HEK293 (cell line): ENCODE measurements around the gene IFRD2.

ENCODE experiments used
- EGR2 ChIP-seq: fragments of 450-650 bp; formaldehyde crosslinking; IDR thresholded peaks from 2 replicates; pipeline ENCODE4 v1.5.1; 2016; ENCODE audit warnings: low read depth, missing biosample characterization, missing genetic modification characterization
- GLI4 ChIP-seq: fragments of 450-650 bp; formaldehyde crosslinking; IDR thresholded peaks from 2 replicates; pipeline ENCODE4 v1.5.1; 2016; ENCODE audit warnings: missing biosample characterization, missing genetic modification characterization
- GLIS2 ChIP-seq: fragments of 450-650 bp; formaldehyde crosslinking; IDR thresholded peaks from 2 replicates; pipeline ENCODE4 v1.5.1; 2016; ENCODE audit warnings: missing biosample characterization, missing genetic modification characterization
- KLF17 ChIP-seq: fragments of 450-650 bp; formaldehyde crosslinking; IDR thresholded peaks from 2 replicates; pipeline ENCODE4 v1.5.1; 2016; ENCODE audit warnings: missing biosample characterization, missing genetic modification characterization
- RBAK ChIP-seq: fragments of 450-650 bp; formaldehyde crosslinking; IDR thresholded peaks from 2 replicates; pipeline ENCODE4 v1.5.1; 2016; ENCODE audit warnings: missing biosample characterization, missing genetic modification characterization
- SP7 ChIP-seq: fragments of 450-650 bp; formaldehyde crosslinking; IDR thresholded peaks from 2 replicates; pipeline ENCODE4 v1.5.1; 2016; ENCODE audit warnings: missing biosample characterization, missing genetic modification characterization
- YY2 ChIP-seq: fragments of 450-650 bp; formaldehyde crosslinking; IDR thresholded peaks from 2 replicates; pipeline ENCODE4 v1.5.1; 2016; ENCODE audit warnings: missing biosample characterization, missing genetic modification characterization
- ZBTB7A ChIP-seq: fragments of 450-650 bp; formaldehyde crosslinking; IDR thresholded peaks from 2 replicates; pipeline ENCODE4 v1.5.1; 2016; ENCODE audit warnings: low read depth, missing biosample characterization, missing genetic modification characterization
- ZFHX2 ChIP-seq: fragments of 450-650 bp; formaldehyde crosslinking; conservative IDR thresholded peaks from 2 replicates; pipeline ENCODE4 v1.5.1; 2016; ENCODE audit warnings: missing biosample characterization, missing genetic modification characterization
- ZFP69B ChIP-seq: fragments of 450-650 bp; formaldehyde crosslinking; IDR thresholded peaks from 2 replicates; pipeline ENCODE4 v1.5.1; 2016; ENCODE audit warnings: missing biosample characterization, missing genetic modification characterization
- ZNF140 ChIP-seq: fragments of 450-650 bp; formaldehyde crosslinking; IDR thresholded peaks from 2 replicates; pipeline ENCODE4 v1.5.1; 2016; ENCODE audit warnings: missing biosample characterization, missing genetic modification characterization
- ZNF174 ChIP-seq: fragments of 450-650 bp; formaldehyde crosslinking; IDR thresholded peaks from 2 replicates; pipeline ENCODE4 v1.5.0; 2017; ENCODE audit warnings: missing biosample characterization, mild to moderate bottlenecking, missing genetic modification characterization
- ZNF394 ChIP-seq: fragments of 450-650 bp; formaldehyde crosslinking; IDR thresholded peaks from 2 replicates; pipeline ENCODE4 v1.5.1; 2016; ENCODE audit warnings: missing biosample characterization, missing genetic modification characterization, mild to moderate bottlenecking, moderate library complexity, borderline replicate concordance
- ZNF510 ChIP-seq: fragments of 450-650 bp; formaldehyde crosslinking; IDR thresholded peaks from 2 replicates; pipeline ENCODE4 v1.5.1; 2018; ENCODE audit warnings: mild to moderate bottlenecking, missing genetic modification characterization, missing biosample characterization; ENCODE audit not compliant: insufficient replicate concordance
- ZNF561 ChIP-seq: fragments of 450-650 bp; IDR thresholded peaks from 2 replicates; pipeline ENCODE4 v1.5.1; 2018; ENCODE audit warnings: missing biosample characterization, missing genetic modification characterization, borderline replicate concordance
- ZNF664 ChIP-seq: fragments of 450-650 bp; formaldehyde crosslinking; IDR thresholded peaks from 2 replicates; pipeline ENCODE4 v1.5.1; 2016; ENCODE audit warnings: missing biosample characterization, missing genetic modification characterization
- ZNF701 ChIP-seq: fragments of 450-650 bp; formaldehyde crosslinking; IDR thresholded peaks from 2 replicates; pipeline ENCODE4 v1.5.1; 2016; ENCODE audit warnings: missing biosample characterization, missing genetic modification characterization
- ZNF785 ChIP-seq: fragments of 450-650 bp; formaldehyde crosslinking; IDR thresholded peaks from 2 replicates; pipeline ENCODE4 v1.5.1; 2016; ENCODE audit warnings: missing biosample characterization, missing genetic modification characterization
- ZNF791 ChIP-seq: fragments of 450-650 bp; formaldehyde crosslinking; IDR thresholded peaks from 2 replicates; pipeline ENCODE4 v1.5.1; 2016; ENCODE audit warnings: missing biosample characterization, missing genetic modification characterization
- ZNF830 ChIP-seq: fragments of 450-650 bp; IDR thresholded peaks from 2 replicates; pipeline ENCODE4 v1.5.0; 2018; ENCODE audit warnings: missing biosample characterization, missing genetic modification characterization, low read depth, mild to moderate bottlenecking, moderate library complexity
- ZNF843 ChIP-seq: fragments of 450-650 bp; formaldehyde crosslinking; IDR thresholded peaks from 2 replicates; pipeline ENCODE4 v1.5.1; 2016; ENCODE audit warnings: missing biosample characterization, missing genetic modification characterization
- ZSCAN5A ChIP-seq: fragments of 450-650 bp; formaldehyde crosslinking; IDR thresholded peaks from 2 replicates; pipeline ENCODE4 v1.5.1; 2016; ENCODE audit warnings: missing biosample characterization, missing genetic modification characterization
- TF ChIP-seq, protein P1 (sequence below): fragments of 450-650 bp; formaldehyde crosslinking; IDR thresholded peaks from 2 replicates; pipeline ENCODE4 v1.5.1; 2016; ENCODE audit warnings: missing biosample characterization, missing genetic modification characterization
- TF ChIP-seq, protein P2 (sequence below): fragments of 450-650 bp; formaldehyde crosslinking; IDR thresholded peaks from 2 replicates; pipeline ENCODE4 v1.5.1; 2016; ENCODE audit warnings: missing biosample characterization, missing genetic modification characterization, borderline replicate concordance
- TF ChIP-seq, protein P3 (sequence below): fragments of 450-650 bp; formaldehyde crosslinking; IDR thresholded peaks from 2 replicates; pipeline ENCODE4 v1.5.1; 2016; ENCODE audit warnings: missing biosample characterization, missing genetic modification characterization
- TF ChIP-seq, protein P4 (sequence below): fragments of 450-650 bp; formaldehyde crosslinking; IDR thresholded peaks from 2 replicates; pipeline ENCODE4 v1.5.1; 2016; ENCODE audit warnings: missing biosample characterization, missing genetic modification characterization

IFRD2 gene

DNA sequence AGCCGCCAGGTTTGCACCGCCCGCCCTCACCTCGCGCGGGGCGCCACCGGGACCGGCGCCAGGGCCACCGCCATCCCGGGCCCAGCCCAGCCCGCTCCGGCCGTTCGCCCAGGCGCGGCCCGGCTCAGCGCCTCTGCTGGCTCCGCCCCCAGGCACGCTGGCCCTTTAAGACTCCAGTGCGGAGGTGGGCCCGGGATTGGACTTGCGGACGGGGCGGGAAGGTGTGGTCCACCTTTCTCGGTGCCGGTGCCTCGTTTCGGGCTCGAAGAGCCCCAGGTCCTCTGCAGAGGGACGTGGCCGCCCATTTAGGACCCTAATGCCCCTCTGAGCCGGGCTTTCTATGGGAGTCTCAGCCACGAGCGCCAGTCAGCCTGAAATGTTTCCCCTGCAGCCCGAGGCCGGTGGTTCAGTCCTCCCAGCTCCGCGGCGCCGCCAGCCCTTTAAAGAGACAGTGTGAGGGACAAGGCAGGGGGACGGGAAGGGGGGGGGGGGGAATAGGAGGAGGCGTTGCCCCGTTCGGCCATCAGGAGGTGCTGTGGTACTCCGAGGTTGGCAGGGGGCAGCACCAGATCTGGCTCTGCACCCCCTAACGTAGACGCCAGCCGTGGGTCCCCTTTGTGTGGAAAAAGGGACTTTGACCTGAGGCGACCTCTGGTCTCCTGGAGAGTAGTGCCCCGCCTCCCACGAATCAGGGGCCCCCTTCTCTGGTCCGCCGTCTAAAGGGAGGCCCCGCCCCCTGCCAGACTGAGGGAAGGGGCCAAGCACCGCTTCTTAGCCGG lies 29.3 kb upstream of the IFRD2 start (continued):
- TF ChIP-seq GLI4 (tag by site-specific recombination) (no peak), ZNF843 (0 out of 2 replicates have a peak, but pooled peaks have one; percentile 28), ZNF701 (tag by site-specific recombination) (no peak), ZNF791 (no peak), ZFP69B (tag by site-specific recombination) (peak; percentile 100), ZFHX2 (peak; percentile 87), ZNF561 (tag by site-specific recombination) (0 out of 2 replicates have a peak, but pooled peaks have one; percentile 24), KLF17 (tag by site-specific recombination) (0 out of 2 replicates have a peak, but pooled peaks have one; percentile 68), ZNF174 (tag by site-specific recombination) (no peak), ZSCAN5A (tag by site-specific recombination) (no peak), RBAK (tag by site-specific recombination) (no peak), ZNF785 (peak; percentile 72; the same call in 1 of the 2 replicates), ZNF830 (tag by site-specific recombination) (no peak), EGR2 (tag by site-specific recombination) (peak; percentile 65; the same call in 1 of the 2 replicates), YY2 (no peak; the same call in 1 of the 2 replicates), ZNF510 (no peak), ZNF140 (tag by site-specific recombination) (no peak), ZNF394 (0 out of 2 replicates have a peak, but pooled peaks have one; percentile 40), SP7 (tag by site-specific recombination) (peak; percentile 65), ZBTB7A (tag by site-specific recombination) (peak; percentile 86), ZNF664 (tag by site-specific recombination) (no peak), GLIS2 (tag by site-specific recombination) (peak; percentile 67)
- TF ChIP-seq, protein P1, sequence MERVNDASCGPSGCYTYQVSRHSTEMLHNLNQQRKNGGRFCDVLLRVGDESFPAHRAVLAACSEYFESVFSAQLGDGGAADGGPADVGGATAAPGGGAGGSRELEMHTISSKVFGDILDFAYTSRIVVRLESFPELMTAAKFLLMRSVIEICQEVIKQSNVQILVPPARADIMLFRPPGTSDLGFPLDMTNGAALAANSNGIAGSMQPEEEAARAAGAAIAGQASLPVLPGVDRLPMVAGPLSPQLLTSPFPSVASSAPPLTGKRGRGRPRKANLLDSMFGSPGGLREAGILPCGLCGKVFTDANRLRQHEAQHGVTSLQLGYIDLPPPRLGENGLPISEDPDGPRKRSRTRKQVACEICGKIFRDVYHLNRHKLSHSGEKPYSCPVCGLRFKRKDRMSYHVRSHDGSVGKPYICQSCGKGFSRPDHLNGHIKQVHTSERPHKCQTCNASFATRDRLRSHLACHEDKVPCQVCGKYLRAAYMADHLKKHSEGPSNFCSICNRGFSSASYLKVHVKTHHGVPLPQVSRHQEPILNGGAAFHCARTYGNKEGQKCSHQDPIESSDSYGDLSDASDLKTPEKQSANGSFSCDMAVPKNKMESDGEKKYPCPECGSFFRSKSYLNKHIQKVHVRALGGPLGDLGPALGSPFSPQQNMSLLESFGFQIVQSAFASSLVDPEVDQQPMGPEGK (tag by site-specific recombination) = peak; percentile 37; the same call in 1 of the 2 replicates
- TF ChIP-seq, protein P2, sequence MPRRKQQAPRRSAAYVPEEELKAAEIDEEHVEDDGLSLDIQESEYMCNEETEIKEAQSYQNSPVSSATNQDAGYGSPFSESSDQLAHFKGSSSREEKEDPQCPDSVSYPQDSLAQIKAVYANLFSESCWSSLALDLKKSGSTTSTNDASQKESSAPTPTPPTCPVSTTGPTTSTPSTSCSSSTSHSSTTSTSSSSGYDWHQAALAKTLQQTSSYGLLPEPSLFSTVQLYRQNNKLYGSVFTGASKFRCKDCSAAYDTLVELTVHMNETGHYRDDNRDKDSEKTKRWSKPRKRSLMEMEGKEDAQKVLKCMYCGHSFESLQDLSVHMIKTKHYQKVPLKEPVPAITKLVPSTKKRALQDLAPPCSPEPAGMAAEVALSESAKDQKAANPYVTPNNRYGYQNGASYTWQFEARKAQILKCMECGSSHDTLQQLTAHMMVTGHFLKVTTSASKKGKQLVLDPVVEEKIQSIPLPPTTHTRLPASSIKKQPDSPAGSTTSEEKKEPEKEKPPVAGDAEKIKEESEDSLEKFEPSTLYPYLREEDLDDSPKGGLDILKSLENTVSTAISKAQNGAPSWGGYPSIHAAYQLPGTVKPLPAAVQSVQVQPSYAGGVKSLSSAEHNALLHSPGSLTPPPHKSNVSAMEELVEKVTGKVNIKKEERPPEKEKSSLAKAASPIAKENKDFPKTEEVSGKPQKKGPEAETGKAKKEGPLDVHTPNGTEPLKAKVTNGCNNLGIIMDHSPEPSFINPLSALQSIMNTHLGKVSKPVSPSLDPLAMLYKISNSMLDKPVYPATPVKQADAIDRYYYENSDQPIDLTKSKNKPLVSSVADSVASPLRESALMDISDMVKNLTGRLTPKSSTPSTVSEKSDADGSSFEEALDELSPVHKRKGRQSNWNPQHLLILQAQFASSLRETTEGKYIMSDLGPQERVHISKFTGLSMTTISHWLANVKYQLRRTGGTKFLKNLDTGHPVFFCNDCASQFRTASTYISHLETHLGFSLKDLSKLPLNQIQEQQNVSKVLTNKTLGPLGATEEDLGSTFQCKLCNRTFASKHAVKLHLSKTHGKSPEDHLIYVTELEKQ (tag by site-specific recombination) = no peak
- TF ChIP-seq, protein P3, sequence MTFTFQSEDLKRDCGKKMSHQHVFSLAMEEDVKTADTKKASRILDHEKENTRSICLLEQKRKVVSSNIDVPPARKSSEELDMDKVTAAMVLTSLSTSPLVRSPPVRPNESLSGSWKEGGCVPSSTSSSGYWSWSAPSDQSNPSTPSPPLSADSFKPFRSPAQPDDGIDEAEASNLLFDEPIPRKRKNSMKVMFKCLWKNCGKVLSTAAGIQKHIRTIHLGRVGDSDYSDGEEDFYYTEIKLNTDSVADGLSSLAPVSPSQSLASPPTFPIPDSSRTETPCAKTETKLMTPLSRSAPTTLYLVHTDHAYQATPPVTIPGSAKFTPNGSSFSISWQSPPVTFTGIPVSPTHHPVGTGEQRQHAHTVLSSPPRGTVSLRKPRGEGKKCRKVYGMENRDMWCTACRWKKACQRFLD = no peak
- TF ChIP-seq, protein P4, sequence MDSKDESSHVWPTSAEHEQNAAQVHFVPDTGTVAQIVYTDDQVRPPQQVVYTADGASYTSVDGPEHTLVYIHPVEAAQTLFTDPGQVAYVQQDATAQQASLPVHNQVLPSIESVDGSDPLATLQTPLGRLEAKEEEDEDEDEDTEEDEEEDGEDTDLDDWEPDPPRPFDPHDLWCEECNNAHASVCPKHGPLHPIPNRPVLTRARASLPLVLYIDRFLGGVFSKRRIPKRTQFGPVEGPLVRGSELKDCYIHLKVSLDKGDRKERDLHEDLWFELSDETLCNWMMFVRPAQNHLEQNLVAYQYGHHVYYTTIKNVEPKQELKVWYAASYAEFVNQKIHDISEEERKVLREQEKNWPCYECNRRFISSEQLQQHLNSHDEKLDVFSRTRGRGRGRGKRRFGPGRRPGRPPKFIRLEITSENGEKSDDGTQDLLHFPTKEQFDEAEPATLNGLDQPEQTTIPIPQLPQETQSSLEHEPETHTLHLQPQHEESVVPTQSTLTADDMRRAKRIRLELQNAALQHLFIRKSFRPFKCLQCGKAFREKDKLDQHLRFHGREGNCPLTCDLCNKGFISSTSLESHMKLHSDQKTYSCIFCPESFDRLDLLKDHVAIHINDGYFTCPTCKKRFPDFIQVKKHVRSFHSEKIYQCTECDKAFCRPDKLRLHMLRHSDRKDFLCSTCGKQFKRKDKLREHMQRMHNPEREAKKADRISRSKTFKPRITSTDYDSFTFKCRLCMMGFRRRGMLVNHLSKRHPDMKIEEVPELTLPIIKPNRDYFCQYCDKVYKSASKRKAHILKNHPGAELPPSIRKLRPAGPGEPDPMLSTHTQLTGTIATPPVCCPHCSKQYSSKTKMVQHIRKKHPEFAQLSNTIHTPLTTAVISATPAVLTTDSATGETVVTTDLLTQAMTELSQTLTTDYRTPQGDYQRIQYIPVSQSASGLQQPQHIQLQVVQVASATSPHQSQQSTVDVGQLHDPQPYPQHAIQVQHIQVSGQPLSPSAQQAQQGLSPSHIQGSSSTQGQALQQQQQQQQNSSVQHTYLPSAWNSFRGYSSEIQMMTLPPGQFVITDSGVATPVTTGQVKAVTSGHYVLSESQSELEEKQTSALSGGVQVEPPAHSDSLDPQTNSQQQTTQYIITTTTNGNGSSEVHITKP (tag by site-specific recombination) = peak; percentile 100
